ENCODE results near the gene CST8.

Gene CST8

DNA sequence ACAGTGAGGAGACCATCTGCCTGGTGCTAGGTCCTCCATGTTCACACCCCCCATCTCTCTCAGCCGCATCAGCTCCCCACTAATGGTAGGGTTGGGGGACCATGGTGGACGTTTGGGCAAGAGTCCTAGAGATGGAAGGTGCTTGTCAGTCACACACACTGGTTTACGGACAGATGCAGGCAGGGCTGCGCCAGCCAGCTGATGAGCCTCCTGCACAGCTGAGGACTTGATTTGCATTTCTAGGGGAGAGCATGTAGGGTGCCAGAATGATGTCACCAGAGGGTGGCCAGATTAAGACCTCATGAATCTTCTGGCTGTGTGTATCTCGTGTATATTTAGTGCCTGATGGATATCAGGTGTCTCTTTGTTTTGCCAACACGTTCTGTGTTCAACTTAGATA is 28.6 kb downstream of the CST8 start:
- Histone ChIP-seq H3K4me1 (ENCODE audit: control insufficient read depth, insufficient read depth, low read length) (no peaks in the 10 kb centered on the region), H3K4me3 (ENCODE audit: low read depth, low read length) (no peak overlapping the region), H3K36me3 (ENCODE audit: control insufficient read depth in 2 of 2, insufficient read depth in 1 of 2, low read length in 2 of 2) (no peaks in the 10 kb centered on the region), H3K27ac (ENCODE audit: extremely low read depth, low read depth, low read length) (no peak overlapping the region), H3K9me3 (ENCODE audit: control insufficient read depth, insufficient read depth, low read depth, low read length) (no peaks in the 10 kb centered on the region)
- ChIA-PET CTCF (no interaction called here), POLR2A (no interaction called here)
- no peak for TF ChIP-seq ZNF140 (tag by site-specific recombination; IDR thresholded peaks at IDR 0.05)
- TF ChIP-seq, protein P1, sequence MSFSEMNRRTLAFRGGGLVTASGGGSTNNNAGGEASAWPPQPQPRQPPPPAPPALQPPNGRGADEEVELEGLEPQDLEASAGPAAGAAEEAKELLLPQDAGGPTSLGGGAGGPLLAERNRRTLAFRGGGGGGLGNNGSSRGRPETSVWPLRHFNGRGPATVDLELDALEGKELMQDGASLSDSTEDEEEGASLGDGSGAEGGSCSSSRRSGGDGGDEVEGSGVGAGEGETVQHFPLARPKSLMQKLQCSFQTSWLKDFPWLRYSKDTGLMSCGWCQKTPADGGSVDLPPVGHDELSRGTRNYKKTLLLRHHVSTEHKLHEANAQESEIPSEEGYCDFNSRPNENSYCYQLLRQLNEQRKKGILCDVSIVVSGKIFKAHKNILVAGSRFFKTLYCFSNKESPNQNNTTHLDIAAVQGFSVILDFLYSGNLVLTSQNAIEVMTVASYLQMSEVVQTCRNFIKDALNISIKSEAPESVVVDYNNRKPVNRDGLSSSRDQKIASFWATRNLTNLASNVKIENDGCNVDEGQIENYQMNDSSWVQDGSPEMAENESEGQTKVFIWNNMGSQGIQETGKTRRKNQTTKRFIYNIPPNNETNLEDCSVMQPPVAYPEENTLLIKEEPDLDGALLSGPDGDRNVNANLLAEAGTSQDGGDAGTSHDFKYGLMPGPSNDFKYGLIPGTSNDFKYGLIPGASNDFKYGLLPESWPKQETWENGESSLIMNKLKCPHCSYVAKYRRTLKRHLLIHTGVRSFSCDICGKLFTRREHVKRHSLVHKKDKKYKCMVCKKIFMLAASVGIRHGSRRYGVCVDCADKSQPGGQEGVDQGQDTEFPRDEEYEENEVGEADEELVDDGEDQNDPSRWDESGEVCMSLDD (tag by site-specific recombination; IDR thresholded peaks at IDR 0.05) = no peak
- no peak for TF ChIP-seq ZNF558 (tag by site-specific recombination; IDR thresholded peaks at IDR 0.05)
- TF ChIP-seq ZNF239 (tag by site-specific recombination; IDR thresholded peaks at IDR 0.05) = no peak
- no peak for TF ChIP-seq ZNF549 (tag by site-specific recombination; IDR thresholded peaks at IDR 0.05)
- TF ChIP-seq ZSCAN18 (tag by site-specific recombination; IDR thresholded peaks at IDR 0.05) = no peak
- TF ChIP-seq ZNF473 (tag by site-specific recombination; IDR thresholded peaks at IDR 0.05) = no peak
- TF ChIP-seq MEIS1 (CRISPR knock-in tag; IDR thresholded peaks at IDR 0.05; ENCODE audit: borderline replicate concordance) = no peak
- TF ChIP-seq ZNF843 (tag by site-specific recombination; IDR thresholded peaks at IDR 0.05) = no peak
- TF ChIP-seq ZNF785 (tag by site-specific recombination; IDR thresholded peaks at IDR 0.05) = no peak
- no peak for TF ChIP-seq ZNF561 (tag by site-specific recombination; IDR thresholded peaks at IDR 0.05; ENCODE audit: borderline replicate concordance)
- no peak for TF ChIP-seq ZXDB (tag by site-specific recombination; IDR thresholded peaks at IDR 0.05)
- no peak for TF ChIP-seq IKZF3 (tag by site-specific recombination; IDR thresholded peaks at IDR 0.05)
- no peak for TF ChIP-seq INSM2 (tag by site-specific recombination; IDR thresholded peaks at IDR 0.05)
- TF ChIP-seq KLF10 (tag by site-specific recombination; IDR thresholded peaks at IDR 0.05) = no peak
- TF ChIP-seq, protein P2, sequence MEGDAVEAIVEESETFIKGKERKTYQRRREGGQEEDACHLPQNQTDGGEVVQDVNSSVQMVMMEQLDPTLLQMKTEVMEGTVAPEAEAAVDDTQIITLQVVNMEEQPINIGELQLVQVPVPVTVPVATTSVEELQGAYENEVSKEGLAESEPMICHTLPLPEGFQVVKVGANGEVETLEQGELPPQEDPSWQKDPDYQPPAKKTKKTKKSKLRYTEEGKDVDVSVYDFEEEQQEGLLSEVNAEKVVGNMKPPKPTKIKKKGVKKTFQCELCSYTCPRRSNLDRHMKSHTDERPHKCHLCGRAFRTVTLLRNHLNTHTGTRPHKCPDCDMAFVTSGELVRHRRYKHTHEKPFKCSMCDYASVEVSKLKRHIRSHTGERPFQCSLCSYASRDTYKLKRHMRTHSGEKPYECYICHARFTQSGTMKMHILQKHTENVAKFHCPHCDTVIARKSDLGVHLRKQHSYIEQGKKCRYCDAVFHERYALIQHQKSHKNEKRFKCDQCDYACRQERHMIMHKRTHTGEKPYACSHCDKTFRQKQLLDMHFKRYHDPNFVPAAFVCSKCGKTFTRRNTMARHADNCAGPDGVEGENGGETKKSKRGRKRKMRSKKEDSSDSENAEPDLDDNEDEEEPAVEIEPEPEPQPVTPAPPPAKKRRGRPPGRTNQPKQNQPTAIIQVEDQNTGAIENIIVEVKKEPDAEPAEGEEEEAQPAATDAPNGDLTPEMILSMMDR (tag by site-specific recombination; IDR thresholded peaks at IDR 0.05) = no peak
- TF ChIP-seq, protein P3, sequence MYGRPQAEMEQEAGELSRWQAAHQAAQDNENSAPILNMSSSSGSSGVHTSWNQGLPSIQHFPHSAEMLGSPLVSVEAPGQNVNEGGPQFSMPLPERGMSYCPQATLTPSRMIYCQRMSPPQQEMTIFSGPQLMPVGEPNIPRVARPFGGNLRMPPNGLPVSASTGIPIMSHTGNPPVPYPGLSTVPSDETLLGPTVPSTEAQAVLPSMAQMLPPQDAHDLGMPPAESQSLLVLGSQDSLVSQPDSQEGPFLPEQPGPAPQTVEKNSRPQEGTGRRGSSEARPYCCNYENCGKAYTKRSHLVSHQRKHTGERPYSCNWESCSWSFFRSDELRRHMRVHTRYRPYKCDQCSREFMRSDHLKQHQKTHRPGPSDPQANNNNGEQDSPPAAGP (tag by site-specific recombination; IDR thresholded peaks at IDR 0.05) = no peak

DNA sequence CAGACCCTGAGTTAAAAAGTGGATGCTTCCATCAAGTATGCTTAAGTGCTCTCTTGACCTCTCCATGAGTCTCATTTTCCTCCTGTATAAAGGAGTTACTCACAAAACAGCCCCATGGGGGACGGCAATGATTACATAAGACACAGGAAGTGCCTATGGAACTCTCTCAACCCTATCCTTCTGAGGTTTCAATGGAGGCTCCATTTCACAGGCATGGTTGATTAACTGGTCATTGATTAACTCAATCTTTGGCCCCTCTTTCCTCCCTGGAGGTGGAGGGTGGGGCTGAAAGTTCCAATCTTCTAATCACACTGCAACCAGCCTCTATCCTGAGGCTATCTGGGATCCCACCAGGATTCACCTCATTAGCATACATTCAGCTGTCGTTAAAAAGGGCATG is 29.3 kb downstream of the CST8 start:
- Histone ChIP-seq H3K4me1 (ENCODE audit: control insufficient read depth, insufficient read depth, low read length) (no peaks in the 10 kb centered on the region), H3K27ac (ENCODE audit: extremely low read depth, low read depth, low read length) (no peak overlapping the region), H3K9me3 (ENCODE audit: control insufficient read depth, insufficient read depth, low read depth, low read length) (no peaks in the 10 kb centered on the region), H3K4me3 (ENCODE audit: low read depth, low read length) (no peak overlapping the region), H3K36me3 (ENCODE audit: control insufficient read depth in 2 of 2, insufficient read depth in 1 of 2, low read length in 2 of 2) (no peaks in the 10 kb centered on the region)
- ChIA-PET POLR2A (no interaction called here), CTCF (no interaction called here)
- TF ChIP-seq ZNF175 (tag by site-specific recombination; IDR thresholded peaks at IDR 0.05) (no peak), GFI1B (tag by site-specific recombination; IDR thresholded peaks at IDR 0.05) (no peak), ZBTB11 (tag by site-specific recombination; conservative IDR thresholded peaks at IDR 0.05; ENCODE audit: low read depth) (no peak), ZNF830 (tag by site-specific recombination; IDR thresholded peaks at IDR 0.05; ENCODE audit: low read depth) (no peak), ZNF146 (tag by site-specific recombination; IDR thresholded peaks at IDR 0.05) (no peak), SP3 (tag by site-specific recombination; IDR thresholded peaks at IDR 0.05) (no peak), ZNF629 (tag by site-specific recombination; IDR thresholded peaks at IDR 0.05) (no peak), ZNF311 (tag by site-specific recombination; IDR thresholded peaks at IDR 0.05; ENCODE audit: borderline replicate concordance) (no peak)

Data from HEK293 (cell line).